HEK293 (cell line): ENCODE results near the gene DDN.

Experiments
- MZF1 ChIP-seq: fragments of 450-650 bp; formaldehyde crosslinking; IDR thresholded peaks from 2 replicates; pipeline ENCODE4 v1.5.1; 2017; ENCODE audit warnings: missing biosample characterization, missing genetic modification characterization, borderline replicate concordance
- YY1 ChIP-seq: fragments of 450-650 bp; formaldehyde crosslinking; IDR thresholded peaks from 2 replicates; pipeline ENCODE4 v1.5.1; 2018; ENCODE audit warnings: missing biosample characterization, missing genetic modification characterization
- ZBTB1 ChIP-seq: fragments of 450-650 bp; formaldehyde crosslinking; IDR thresholded peaks from 2 replicates; pipeline ENCODE4 v1.5.1; 2016; ENCODE audit warnings: missing biosample characterization, missing genetic modification characterization
- ZBTB48 ChIP-seq: fragments of 450-650 bp; formaldehyde crosslinking; IDR thresholded peaks from 2 replicates; pipeline ENCODE4 v1.5.1; 2016; ENCODE audit warnings: missing biosample characterization, missing genetic modification characterization
- ZNF530 ChIP-seq: fragments of 450-650 bp; formaldehyde crosslinking; IDR thresholded peaks from 2 replicates; pipeline ENCODE4 v1.5.1; 2016; ENCODE audit warnings: low read depth, missing biosample characterization, missing genetic modification characterization
- ZNF561 ChIP-seq: fragments of 450-650 bp; IDR thresholded peaks from 2 replicates; pipeline ENCODE4 v1.5.1; 2018; ENCODE audit warnings: missing biosample characterization, missing genetic modification characterization, borderline replicate concordance
- ZNF701 ChIP-seq: fragments of 450-650 bp; formaldehyde crosslinking; IDR thresholded peaks from 2 replicates; pipeline ENCODE4 v1.5.1; 2016; ENCODE audit warnings: missing biosample characterization, missing genetic modification characterization
- TF ChIP-seq, protein P1 (sequence below): fragments of 450-650 bp; formaldehyde crosslinking; IDR thresholded peaks from 2 replicates; pipeline ENCODE4 v1.5.1; 2016; ENCODE audit warnings: missing biosample characterization, missing genetic modification characterization
- TF ChIP-seq, protein P2 (sequence below): fragments of 450-650 bp; formaldehyde crosslinking; IDR thresholded peaks from 2 replicates; pipeline ENCODE4 v1.5.1; 2016; ENCODE audit warnings: missing biosample characterization, missing genetic modification characterization

DNA sequence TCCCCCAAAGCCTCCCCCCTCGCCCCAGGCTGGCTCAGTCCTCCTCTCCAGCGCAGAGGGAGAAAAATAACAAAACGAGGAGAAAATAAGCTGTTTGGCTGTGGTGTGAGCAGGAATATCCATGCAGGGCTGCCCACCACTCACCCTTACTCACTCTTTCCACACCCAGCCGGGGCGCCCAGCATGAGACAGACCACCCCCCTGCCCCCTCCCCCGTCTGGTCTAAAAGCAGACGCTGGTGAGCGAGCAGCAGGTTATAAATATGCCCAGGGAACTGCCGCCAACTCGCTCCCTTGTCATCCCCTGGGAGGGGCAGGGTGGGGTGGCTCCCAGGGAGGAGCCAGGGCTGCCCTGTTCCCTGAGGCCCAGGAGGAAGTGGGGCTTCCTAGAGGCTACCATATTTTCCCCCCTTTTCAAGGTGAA is 13.7 kb downstream of the DDN start:
- TF ChIP-seq YY1 (tag by site-specific recombination) = no peak
- TF ChIP-seq, protein P1, sequence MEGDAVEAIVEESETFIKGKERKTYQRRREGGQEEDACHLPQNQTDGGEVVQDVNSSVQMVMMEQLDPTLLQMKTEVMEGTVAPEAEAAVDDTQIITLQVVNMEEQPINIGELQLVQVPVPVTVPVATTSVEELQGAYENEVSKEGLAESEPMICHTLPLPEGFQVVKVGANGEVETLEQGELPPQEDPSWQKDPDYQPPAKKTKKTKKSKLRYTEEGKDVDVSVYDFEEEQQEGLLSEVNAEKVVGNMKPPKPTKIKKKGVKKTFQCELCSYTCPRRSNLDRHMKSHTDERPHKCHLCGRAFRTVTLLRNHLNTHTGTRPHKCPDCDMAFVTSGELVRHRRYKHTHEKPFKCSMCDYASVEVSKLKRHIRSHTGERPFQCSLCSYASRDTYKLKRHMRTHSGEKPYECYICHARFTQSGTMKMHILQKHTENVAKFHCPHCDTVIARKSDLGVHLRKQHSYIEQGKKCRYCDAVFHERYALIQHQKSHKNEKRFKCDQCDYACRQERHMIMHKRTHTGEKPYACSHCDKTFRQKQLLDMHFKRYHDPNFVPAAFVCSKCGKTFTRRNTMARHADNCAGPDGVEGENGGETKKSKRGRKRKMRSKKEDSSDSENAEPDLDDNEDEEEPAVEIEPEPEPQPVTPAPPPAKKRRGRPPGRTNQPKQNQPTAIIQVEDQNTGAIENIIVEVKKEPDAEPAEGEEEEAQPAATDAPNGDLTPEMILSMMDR (tag by site-specific recombination) = no peak
- no peak for TF ChIP-seq ZNF561 (tag by site-specific recombination)
- no peak for TF ChIP-seq ZBTB48 (tag by site-specific recombination)
- TF ChIP-seq ZBTB1 = no peak
- TF ChIP-seq, protein P2, sequence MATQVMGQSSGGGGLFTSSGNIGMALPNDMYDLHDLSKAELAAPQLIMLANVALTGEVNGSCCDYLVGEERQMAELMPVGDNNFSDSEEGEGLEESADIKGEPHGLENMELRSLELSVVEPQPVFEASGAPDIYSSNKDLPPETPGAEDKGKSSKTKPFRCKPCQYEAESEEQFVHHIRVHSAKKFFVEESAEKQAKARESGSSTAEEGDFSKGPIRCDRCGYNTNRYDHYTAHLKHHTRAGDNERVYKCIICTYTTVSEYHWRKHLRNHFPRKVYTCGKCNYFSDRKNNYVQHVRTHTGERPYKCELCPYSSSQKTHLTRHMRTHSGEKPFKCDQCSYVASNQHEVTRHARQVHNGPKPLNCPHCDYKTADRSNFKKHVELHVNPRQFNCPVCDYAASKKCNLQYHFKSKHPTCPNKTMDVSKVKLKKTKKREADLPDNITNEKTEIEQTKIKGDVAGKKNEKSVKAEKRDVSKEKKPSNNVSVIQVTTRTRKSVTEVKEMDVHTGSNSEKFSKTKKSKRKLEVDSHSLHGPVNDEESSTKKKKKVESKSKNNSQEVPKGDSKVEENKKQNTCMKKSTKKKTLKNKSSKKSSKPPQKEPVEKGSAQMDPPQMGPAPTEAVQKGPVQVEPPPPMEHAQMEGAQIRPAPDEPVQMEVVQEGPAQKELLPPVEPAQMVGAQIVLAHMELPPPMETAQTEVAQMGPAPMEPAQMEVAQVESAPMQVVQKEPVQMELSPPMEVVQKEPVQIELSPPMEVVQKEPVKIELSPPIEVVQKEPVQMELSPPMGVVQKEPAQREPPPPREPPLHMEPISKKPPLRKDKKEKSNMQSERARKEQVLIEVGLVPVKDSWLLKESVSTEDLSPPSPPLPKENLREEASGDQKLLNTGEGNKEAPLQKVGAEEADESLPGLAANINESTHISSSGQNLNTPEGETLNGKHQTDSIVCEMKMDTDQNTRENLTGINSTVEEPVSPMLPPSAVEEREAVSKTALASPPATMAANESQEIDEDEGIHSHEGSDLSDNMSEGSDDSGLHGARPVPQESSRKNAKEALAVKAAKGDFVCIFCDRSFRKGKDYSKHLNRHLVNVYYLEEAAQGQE (tag by site-specific recombination) = no peak
- no peak for TF ChIP-seq ZNF701 (tag by site-specific recombination)
- no peak for TF ChIP-seq MZF1 (tag by site-specific recombination)
- TF ChIP-seq ZNF530 (tag by site-specific recombination) = no peak
